ENCODE results near the gene EMC9. TPM values are rescaled to one million over a fixed set of nuclear protein-coding genes. Genes with fewer than 3 reads are reported as not detected.

Gene EMC9
- total RNA-seq, 4 donors from 2014 or later = 6.3 to 15.3 (median 10.0) TPM

DNA sequence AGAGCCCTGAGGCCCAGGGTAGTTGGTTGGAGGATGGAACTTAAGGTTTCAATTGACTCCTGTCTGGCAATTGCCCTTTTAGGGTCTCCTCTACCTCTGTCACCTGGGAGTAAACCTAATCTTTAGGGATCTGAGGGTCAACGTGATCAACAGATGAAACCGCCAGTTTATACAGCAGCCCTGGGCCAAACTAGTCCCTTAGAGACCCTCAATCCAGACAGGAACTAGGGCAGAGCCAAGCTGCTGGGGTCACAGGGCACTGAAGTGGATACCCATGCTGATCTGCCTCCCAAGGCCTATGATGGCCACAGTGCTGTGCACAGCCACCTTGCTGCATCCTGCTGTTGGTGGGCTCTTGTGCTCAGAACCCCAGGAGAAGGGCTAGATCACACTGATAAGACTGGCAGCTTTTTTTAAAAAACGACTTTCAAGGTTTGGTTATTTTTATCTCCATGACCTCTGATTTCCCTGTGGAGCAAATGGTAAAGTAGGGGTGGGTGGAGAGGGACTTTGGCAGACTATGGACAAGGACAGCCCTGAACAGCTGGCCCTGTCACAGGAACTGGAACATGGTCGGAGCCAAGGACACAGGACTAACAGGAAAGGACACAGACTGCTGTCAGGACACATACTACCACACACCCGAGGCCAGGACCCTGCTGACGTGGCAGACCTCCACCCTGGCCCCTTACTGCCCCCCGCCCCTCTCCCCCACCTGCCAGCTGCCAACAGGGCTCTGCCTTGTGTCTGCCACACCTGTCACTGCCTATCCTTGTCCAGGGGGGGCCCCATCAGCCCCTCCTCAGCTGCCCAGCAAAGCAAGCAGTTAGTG is 10.5 kb downstream of the EMC9 start:
- TF ChIP-seq CTCF (IDR thresholded peaks at IDR 0.05) = no peak
- DNase-seq (ENCODE audit: low spot score) (no peak), ATAC-seq (ENCODE audit: low FRiP score) (no peak)

GRCh38 chr14:24130380-24130716 is 11.0 kb downstream of the EMC9 start, which contains the start of gene FITM1:
Gene FITM1, plus strand, starts transcription at chr14:24130659. Its CDS starts 905 bp downstream, at chr14:24131564.
- TF ChIP-seq CTCF (IDR thresholded peaks at IDR 0.05) = no peak
- no peak for ATAC-seq (ENCODE audit: low FRiP score)
- DNase-seq (ENCODE audit: low spot score) = no peak

DNA sequence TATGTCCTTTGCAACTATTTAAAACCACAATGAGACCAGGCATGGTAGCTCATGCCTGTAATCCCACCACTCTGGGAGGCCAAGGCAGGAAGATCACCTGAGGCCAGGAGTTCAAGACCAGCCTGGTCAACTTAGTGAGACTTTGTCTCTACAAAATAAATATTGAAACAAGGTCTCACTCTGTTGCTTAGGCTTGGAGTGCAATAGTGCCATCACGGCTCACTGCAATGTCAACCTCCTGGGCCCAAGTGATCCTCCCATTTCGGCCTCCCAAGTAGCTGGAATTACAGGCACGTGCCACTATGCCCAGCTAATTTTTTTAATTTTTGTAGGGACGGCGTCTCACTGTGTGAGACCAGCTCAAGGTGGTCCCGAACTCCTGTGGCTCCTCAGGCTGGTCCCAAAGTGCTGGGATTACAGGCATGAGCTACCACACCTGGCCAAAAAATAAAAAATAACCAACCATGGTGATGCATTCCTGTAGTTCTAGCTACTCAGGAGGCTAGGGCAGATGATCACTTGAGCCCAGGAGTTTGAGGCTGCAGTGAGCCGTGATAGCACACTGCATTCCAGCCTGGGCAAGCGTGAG is 11.9 kb downstream of the EMC9 start:
- DNase-seq (ENCODE audit: low spot score) (no peak), ATAC-seq (ENCODE audit: low FRiP score) (no peak)
- TF ChIP-seq CTCF (IDR thresholded peaks at IDR 0.05) = no peak

DNA sequence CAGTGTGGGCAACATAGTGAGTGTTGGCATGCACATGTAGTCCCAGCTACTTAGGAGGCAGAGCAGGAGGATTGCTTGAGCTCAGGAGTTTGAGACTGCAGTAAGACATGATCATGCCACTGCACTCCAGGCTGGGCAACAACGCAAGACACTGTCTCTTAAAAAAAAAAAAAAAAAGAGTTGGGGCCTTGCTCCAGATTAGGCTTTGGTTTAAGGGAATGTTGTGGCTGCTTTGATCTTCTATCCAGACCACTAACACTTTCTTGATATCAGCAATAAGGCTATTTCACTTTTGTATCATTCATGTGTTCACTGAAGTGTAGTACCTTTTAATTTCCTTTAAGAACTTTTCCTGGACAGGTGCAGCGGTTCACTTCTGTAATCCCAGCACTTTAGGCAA is 13.7 kb downstream of the EMC9 start:
- ATAC-seq (ENCODE audit: low FRiP score) (no peak), DNase-seq (ENCODE audit: low spot score) (no peak)
- TF ChIP-seq CTCF (IDR thresholded peaks at IDR 0.05) = no peak

DNA sequence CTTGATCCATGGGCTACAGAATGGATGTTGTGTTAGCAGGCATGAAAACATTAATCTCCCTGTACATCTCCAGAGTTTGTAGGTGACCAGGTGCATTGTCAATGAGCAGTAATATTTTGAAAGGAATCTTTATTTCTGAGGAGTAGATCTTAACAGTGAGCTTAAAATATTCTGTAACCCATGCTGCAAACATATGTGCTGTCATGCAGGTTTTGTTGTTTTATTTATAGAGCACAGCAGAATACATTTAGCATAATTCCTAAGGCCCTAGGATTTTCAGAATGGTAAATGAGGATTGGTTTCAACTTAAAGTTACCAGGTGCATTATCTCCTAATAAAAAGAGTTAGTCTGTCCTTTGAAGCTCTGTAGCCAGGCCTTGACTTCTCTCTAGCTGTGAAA is 14.5 kb downstream of the EMC9 start:
- no peak for TF ChIP-seq CTCF (IDR thresholded peaks at IDR 0.05)
- no peak for ATAC-seq (ENCODE audit: low FRiP score)
- no peak for DNase-seq (ENCODE audit: low spot score)

GRCh38 chr14:24123424-24124417 is 17.7 kb downstream of the EMC9 start:
- TF ChIP-seq CTCF (IDR thresholded peaks at IDR 0.05) = no peak
- no peak for DNase-seq (ENCODE audit: low spot score)
- ATAC-seq (ENCODE audit: low FRiP score) = no peak
